Measurements from ENCODE around the gene RALGPS1.

The RALGPS1 gene

DNA sequence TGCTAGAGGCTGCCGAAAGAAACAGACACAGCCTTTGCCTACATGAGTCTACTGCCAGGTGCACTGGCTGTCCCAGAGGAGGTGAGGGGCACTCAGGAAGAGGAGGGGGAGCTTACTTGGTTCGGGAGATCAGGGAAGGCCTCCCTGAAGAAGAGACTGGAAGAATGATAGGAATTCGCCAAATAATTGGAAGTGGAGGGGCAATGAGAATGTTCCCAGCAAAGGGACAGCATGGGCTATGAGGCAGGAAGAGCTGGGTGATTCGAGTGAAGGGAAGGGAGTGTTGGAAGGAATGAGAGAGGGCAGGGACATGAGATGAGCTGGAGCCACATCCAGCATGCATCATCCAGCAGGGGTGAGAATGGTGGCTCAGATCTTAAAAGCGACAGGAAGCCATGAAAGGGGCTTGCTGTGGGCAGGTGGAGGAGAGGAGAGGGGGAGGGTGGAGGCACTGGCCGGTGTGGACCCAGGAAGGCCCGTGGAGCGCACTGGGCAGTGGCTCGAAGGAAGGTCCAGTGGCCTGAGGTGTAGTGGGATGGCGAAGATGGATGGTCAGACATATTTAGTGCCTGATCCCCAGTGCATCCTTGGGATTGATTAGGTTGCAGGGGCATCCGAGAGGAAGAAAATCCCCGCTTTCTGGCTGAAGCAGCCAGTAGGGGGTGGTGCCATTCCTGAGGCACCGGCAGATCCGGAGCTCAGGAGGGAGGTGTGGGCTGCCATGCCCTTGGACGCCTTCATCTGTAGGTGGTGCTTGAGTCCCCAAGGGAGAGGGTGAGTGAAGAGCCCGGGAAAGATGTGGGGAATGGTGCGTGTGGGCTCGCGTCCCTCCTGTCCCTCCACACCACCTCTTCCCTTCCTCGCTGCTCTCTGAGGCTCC is 296.5 kb downstream of the RALGPS1 start:
- no peak for FAIRE-seq

DNA sequence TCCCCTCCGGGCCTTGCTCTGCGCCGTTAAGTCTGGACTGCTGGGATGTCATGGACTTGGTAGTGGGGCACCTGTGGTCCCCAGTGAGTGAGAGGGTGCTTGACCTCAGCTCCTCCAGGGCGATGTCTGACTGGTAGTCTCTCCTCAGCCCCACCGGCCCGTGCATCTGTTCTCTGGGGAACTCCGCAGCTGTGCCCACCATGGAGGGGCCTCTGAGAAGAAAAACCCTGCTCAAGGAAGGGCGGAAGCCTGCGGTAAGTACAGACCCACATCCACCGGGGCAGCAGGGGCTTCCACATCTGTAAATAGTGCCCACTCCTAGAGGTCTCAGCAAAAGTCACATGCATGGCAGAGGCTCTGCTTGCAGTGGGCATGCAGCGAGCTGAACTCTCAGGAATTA is 297.4 kb downstream of the RALGPS1 start:
- no peak for FAIRE-seq

GRCh38 chr9:127212453-127212852 is 297.9 kb downstream of the RALGPS1 start:
- no peak for FAIRE-seq

GRCh38 chr9:127213859-127214258 is 299.3 kb downstream of the RALGPS1 start:
- no peak for FAIRE-seq

DNA sequence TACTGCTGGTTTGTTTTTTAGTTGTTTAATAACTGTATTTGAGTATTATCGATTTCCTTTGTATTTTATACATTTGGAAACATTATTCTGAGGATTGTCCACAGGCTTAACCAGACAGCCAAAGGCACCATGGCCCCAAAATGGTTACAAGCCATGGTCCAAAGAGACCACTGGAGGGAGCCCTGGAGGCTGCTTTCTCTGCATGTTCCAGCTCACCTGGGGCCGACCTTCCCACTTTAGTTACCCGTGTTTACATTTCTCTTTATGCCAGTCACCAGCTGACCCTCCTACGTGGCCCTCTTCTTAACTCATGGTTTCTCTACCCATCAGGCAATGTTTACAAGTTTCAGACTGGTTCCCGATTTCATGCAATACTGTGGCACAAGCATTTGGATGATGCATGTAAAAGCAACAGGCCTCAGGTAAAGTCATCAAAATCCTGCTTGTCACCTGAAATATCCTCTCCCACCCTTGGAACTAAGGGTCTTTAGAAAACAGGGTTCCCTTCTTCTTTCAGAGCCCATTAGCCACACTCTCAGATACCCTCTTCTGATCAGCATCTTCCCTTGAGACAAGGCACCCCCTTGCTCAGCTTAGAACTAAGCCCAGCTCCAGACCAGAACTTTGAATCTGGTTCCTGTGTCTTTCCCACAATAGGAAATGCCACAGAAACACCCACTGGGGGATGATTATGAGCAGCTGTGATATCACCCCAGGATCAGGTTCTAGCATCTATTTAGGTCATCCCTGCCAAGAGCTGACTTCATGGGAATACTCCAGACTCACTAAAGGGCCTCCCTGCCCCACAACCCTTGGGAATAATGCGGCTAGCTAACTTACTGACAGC is 300.1 kb downstream of the RALGPS1 start:
- FAIRE-seq: no peak

- no peak for FAIRE-seq
These were observed 301.0 kb downstream of the RALGPS1 start for GRCh38 chr9:127215268-127216209.

- FAIRE-seq: no peak
These were observed 301.8 kb downstream of the RALGPS1 start for GRCh38 chr9:127216210-127216887.

DNA sequence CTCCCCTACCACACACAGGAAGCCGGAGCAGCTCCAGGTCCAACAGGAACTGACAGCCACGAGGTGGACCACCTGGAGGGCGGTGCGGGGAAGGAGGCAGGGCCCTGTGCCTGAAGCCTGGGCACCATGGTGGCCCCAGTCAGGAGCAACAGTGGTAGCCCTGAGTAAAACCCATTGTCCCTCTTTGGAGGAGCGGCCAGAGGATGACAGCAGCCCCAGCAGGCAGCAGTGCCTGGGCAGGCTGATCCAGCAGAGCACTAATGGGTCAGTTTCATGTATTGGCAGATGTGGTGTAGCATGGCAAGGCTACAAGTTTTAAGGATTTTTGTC is 302.3 kb downstream of the RALGPS1 start:
- FAIRE-seq: no peak

GRCh38 chr9:127218818-127219217 is 304.2 kb downstream of the RALGPS1 start:
- FAIRE-seq: no peak

GRCh38 chr9:127219520-127219919 is 304.9 kb downstream of the RALGPS1 start:
- no peak for FAIRE-seq

DNA sequence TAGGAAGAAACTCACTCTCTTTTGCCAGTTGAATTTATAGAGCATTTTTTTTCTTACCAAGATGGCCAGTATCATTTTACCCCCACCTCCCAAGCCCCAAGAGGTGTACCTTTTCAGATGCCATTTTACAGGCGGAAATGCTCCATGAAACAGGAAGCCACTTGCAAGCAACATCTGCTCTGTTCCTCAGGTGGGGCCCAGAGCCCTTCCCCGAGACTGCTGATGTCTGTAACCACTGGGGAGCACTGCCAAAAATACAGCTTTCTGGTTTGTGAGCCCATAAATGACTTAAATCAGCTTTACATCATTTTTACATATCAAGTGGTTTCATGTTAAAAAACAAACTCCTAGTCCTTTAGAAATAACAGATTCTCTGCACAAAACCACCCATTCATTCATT is 307.1 kb downstream of the RALGPS1 start:
- FAIRE-seq: no peak

DNA sequence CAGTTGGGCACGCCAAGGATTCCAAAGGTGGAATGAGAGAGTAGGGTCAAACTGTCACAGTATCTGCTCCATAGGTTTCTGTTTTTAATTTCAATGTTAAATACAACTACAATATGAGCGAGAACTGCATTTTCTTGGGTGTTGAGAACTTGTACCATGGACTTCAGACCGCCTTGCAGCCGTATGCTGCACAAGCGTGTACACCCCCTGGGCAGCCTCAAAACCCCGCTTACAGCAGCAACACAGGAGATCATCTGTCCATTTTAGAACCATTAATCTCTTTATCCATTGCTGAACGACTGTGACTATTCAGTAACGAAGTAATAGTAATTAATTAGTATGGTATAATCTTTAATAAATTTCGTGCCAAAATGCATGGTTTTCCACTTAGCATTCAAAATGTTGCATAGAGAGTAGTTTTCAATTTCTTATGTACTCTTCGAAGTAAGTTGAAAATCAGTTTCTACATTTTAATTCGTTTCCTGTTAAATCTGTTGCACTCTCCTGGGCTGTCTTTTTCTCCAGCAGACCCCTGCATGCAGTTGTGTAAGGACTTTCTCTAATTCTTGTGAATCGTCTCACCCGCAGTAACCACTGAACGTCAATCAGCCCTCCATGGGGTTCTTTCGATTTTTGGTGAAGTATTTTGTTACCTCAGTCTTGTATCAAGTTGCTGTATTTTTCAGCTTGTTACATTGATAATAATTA is 308.0 kb downstream of the RALGPS1 start:
- no peak for FAIRE-seq

DNA sequence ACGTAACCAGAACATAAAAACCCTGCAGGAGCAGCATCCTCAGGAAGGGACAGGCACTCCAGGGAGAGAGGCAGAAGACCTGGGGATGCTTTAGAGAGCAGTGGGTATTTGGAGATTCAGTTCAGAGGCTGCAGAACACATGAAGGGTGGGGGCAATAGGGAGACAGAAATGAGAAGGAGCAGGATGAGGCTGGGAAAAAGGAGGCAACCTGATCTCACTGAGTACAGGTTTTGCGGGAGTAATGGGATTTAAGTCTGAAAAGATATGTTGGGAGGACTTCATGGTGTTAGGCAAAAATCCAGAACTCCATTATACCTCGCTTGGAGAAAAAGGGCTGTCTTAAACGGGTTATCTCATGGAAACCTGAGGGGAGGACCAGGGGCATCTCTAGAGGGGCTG is 308.7 kb downstream of the RALGPS1 start:
- no peak for FAIRE-seq

DNA sequence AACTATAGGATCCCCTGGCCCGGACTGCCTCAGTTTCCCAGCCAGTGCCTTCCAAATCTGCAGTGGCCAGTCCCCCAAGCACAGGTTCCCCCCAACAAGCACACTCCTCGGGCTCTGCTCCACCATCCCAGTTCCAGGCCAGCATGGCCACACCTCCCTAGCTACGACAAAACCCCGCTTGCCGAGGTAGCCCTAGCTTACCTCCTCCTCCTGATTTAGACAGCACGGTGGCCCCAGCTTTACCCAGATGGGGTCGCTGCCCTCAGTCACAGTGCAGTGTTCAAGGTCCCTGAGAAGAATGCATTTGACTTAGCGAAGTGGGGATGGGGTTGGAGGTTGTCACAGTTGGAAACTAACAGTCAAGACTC is 309.2 kb downstream of the RALGPS1 start:
- no peak for FAIRE-seq

DNA sequence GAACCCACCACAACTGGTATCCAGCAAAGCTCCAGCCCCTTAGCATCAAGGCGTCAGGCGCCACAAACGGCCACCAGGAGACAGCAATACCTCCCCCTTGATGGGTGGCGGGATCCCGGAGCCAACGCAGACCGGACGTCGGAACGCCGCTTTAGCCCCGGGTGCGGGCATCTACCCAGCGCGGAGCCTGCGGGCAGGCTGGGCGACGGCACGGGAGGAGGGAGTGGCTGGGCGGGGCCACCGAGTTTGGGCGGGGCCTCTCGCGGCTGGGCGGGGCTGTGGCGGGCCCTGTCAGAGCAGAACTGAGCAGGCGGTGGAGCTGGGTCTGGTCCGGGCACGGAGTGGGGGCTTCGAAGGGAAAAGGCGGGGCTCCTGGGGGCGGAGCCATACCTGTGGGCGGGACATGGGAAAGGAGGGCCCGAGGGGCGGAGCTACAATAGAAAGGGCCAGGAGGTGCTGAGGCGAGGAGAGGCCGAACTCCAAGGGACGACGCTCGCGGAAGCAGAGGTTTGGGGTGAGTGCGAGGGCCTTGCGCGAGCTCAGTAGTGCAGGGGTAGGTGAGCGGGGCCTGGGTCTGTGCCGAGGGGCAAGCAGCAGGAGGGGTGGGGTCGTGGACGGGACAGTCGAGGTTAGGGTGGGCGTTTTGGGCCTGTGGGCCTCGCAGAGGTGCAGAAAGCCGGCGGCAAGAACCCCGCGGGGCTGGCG is 309.7 kb downstream of the RALGPS1 start:
- FAIRE-seq: no peak

DNA sequence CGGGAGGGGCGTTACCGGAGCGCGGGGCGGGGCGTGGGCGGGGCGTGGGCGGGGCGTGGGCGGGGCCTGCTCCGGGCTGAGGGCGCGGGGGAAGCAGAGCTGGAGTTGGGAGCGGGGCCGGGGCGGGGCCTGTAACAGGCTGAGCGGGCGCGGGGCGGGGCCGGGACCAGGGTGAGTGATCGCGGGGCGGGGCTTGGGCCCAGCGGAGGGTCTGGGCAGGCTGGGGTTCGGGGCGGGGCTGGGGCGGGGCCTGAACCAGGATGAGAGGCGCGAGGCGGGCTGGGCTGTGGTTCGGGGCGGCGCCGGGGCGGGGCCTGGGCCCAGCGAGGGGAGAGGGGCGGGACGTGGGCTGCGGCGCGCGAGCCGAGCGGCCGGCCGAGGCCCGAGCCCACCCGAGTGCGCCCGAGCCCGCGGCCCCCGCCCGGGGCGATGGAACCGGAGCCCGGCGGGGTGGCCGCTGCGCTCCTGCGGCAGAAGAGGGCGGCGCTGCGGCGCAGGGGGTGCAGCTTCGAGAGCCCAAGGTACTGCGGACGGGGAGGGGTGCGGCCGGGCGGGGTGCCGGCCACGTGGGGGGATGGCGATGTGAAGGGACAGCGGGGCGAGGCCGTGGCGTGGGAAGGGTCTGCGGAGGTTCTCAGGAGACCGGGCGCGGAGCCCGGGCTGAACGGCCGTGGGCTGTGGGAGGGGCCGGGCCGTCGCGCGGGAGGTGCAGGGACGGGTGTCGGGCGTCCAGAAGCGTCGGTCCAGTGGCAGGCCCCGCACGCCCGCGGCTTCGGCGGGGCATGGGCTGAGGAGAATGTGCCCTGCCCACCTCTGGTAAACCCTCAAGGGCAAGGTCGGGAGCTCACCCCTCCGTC is 310.5 kb downstream of the RALGPS1 start:
- no peak for FAIRE-seq

DNA sequence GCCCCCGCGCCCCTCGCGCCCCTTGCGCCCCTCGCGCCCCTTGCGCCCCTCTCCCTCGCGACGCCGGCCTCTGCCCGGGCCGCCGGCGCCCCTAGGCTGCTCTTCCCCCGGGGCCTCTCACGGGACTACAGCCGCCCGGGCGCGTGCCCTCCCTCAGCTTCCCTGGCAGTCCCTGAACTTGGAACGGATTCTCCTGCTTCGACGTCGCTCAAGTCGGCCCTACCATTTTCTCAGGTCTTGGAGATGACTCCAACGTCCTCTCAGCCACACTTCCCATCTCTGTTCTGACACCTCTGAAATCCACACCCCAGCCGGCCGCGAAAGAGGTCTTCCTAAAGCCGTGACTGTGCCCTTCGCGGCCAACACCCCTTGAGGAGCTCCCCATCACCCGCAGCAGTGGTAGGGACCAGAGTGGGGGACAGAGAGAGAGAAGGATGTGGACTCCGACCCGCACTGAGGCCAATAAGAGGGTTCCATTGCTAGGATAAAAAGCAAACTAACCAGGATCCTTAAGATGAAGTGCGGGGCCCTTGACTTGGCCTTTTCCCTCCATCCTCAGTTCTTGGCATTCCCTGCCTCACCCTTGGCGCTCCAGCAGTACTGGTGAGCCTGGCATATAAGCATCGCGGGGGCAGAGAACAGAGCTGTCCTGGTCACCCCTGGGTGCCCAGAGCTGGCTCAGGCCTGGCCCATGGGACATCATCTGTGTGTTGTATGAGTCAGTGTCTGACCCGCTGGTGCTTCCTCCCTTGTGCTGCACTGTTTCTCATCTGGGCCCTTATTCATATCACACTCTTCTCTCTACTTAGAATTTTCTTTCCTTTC is 311.4 kb downstream of the RALGPS1 start:
- FAIRE-seq: no peak

DNA sequence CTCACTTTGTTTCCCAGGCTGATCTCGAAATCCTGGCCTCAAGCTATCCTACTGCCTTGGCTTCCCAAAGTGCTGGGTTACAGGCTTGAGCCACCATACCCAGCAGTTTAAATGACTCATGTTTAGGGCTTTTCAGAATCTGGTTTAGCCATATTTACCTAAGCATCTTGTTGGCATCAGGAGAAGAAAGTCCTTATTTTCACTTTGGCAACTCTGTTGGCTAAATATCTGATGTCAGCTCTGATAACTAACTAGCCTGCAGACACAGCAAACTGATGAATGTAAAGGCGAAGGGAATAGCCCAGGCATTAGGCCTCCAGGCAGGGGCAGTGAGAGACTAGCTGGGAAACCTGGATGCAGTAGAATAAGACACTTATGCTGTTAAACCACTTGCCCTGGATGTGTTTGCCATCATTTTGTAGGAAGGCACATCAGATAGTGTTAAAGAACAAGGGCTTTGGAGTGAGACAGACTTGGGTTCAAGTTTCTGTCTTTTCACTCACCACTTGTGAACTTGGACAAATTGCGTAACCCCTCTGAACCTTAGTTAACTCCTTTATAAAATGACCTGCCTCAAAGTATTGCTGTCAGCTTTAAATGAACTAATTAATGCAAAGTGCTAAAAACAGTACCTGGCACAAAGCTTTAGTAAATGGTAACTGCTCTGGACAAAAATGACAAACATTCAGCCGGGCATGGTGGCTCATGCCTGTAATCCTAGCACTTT is 315.3 kb downstream of the RALGPS1 start:
- no peak for FAIRE-seq
